HG03045 (cell line): ENCODE results near the gene ZNF223.

ENCODE experiments used
- ATAC-seq: cut with Tn5 transposase; IDR thresholded peaks from one replicate; pipeline ENCODE4 v1.9.1; 2021; ENCODE audit warnings: mild to moderate bottlenecking, moderate library complexity; ENCODE audit not compliant: unreplicated experiment

Gene ZNF223

DNA sequence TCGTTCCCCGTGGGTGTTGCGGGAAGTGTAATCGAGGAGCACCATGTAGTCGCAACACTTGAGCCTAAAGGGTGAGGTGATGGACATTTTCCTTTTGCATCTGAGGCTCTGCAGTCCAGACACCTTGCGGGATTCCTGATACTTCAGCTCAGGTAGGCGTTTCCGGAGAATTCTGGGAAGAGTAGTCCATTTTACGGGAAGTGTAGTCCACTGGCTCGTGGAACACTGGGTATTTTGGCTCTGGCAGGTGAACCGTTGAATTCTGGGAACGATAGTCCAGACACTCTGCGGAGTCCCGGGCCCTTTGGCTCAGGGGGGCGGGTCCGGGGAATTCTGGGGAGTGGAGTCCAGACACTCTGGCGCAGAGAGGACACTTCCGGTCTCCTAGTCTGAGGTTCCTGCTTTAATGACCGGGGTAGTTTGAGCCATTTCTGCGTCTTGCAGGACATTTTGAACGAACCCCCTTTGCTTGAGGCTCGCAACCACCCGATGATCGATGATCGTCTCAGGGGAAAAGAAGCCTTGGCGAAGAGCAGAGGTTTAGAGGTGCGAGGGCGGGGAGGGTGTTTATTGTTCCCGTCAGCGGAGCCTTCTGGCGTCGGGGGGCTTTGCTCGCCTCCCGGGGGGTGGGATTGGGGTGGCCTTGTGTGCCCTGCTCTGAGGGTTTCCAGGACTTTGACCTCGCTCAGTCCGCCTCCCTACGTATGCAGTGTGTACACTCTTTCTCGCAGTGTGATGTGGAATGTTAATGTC lies at the start of gene ZNF223:
Gene ZNF223 (plus strand): TSS at position 387 of the 753 bp plus-strand sequence. CDS start 3,141 bp downstream, outside the sequence.
- ATAC-seq = no peak

DNA sequence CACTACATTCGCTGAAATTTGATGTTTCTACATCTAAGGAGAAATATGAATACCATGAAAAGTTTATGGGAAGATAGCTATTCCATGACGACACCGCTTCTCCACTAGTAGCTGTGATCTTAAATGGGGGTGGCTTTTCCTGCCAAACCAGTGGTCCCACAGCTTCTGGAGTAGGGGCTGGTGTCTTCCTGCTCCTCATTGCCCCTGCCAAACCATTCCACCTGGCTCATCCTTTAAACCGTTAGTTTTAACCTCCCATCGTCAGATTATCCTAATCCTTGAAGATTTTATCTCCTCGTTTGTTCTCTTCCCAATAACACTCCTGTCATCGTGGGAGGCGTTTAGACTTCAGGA lies 49.6 kb upstream of the ZNF223 start:
- peak; percentile 7 for ATAC-seq

DNA sequence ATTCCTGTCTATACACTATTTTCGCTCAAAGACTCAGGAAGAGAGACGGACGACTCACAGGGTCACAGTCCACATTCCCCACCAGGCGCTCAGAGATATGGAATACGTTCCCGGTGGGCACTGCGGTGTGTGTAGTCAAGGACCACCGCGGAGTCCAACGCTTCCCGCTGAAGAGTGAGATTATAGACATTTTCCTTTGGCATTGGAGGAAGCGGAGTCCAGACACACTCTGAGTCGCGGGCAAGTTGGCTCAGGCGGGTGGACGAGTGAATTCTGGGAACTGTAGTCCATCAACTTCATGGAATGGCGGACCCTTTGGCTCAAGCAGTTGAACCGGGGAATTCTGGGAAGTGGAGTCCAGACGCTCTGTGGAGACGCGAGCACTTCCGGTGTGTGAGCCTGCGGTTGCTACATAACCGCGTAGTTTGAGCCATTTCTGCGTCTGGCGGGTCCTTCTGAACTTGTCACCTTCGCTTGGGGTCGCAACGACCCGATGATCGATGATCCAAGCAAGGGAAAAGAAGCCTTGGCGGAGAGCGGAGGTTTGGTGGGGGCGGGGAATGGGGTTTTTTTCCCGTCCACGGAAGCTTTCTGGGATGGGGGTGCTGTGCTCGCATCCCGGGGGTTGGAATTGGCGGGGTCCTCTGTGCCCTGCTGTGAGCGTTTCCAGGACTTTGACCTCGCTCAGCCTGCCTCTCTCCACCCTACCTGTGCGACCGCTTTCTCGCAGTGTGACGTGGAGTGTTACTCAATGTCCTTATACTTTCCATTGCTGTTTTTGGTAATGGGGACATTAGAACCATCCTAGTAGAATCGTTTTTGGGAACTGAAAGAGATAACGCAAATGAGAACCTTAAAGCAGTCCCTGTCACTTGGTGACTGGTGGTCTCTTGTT lies 49.0 kb upstream of the ZNF223 start, which contains the start of gene ZNF230:
Gene ZNF230 (plus strand): TSS at position 392 of the 895 bp plus-strand sequence. CDS start 4,122 bp downstream, outside the sequence.
- peak; percentile 86 for ATAC-seq

DNA sequence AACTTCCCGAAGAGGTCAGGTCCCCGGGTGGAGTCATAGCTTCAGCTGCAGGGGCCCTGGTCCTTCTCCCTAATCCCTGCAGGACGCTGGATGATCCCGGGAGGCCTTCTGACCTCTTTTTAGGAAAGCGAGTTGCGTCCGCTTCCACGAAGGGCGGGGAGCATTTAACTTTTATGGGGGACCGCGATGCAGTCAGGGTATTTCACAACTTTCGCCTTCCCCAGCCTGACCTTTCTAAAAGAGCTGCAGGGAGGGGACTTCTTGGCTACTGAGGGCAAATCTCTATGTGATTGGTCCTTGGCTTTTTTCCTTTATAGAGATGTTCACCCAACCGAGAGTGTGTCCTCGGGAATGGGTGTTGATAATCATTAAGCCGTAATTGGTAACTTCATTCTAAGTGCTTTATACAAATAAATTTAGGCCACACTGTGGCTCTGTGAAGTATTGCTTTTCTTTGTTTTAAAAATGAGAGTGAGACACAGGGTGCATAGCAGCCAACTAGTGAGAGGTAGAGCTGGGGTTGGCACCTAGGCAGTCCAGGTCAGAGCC lies 48.3 kb upstream of the ZNF223 start:
- peak; percentile 3 for ATAC-seq

DNA sequence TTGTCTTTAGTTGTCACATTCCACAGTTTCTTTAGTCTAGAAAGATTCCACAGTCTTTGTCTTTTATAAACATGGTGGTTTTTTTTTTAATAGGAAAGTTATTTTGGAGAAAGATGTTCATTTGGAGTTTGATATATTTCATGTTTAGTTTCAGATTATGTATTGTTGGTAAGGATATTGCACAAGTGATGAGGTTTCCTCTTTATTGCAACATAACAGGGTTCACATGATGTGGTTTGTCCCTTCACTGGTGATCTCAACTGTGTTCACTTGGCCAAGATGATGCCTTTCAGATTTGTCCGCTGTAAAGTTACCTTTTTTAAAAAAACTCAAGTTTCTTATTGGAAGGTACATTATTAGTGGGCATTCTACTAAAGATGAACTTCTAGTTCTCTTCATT lies 45.9 kb upstream of the ZNF223 start:
- ATAC-seq = no peak

DNA sequence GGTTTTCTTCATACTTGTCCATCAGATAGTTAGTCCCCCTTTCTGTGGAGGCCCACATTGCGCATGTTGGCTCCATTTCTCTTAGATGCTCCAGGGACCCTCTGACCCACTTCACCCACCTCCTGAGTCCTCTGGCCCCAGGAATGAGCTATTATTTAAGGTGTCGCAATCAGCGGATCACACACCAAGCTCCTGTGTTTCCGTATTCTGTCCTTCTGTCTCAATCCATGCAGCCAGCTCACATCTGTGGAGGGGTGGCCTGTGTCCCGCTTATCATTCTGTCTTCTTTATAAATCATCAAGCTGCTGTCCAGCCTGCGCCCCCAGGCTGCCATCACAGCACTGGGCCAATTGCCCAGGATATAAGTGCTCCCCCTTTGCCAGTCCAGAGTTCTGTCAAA lies 44.4 kb upstream of the ZNF223 start:
- no peak for ATAC-seq

DNA sequence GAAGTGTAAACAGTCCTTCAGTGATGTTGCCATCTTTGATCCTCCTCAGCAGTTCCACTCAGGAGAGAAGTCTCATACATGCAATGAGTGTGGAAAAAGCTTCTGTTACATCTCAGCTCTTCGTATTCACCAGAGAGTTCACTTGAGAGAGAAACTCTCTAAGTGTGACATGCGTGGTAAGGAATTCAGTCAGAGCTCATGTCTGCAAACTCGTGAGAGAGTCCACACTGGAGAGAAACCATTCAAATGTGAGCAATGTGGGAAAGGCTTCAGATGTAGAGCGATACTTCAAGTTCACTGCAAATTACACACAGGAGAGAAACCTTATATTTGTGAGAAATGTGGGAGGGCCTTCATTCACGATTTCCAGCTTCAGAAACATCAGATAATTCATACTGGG lies 41.4 kb upstream of the ZNF223 start:
- no peak for ATAC-seq

DNA sequence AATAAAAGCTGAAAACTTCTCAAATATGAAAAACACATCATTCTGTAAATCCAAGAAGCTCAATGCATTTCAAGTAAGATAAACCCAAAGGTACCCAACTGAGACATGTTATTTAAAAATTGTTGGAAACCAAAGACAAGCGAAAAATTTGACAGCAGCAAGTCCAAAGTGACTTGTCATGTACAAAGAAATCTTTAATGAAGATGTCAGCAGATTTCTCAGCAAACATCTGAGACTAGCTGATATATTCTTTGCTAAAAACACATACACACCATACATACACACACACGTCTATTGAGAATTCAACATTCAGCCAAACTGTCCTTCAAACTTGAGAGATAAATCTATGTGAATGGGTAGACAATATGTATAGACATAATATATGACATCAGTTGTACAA lies 32.3 kb upstream of the ZNF223 start:
- no peak for ATAC-seq

DNA sequence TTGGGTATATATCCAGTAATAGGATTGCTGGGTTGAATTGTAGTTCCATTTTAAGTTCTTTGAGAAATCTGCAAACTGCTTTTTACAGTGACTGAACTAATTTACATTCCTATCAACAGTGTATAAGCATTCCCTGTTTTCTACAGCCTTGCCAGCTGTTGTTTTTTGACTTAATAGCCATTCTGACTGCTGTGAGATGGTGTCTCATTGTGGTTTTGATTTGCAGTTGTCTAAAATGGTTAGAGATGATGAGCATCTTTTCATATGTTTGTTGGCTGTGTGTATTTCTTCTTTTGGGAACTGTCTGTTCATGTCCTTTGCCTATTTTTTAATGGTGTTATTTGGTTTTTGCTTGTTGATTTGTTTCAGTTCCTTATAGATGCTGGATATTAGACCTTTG lies 30.6 kb upstream of the ZNF223 start:
- no peak for ATAC-seq

DNA sequence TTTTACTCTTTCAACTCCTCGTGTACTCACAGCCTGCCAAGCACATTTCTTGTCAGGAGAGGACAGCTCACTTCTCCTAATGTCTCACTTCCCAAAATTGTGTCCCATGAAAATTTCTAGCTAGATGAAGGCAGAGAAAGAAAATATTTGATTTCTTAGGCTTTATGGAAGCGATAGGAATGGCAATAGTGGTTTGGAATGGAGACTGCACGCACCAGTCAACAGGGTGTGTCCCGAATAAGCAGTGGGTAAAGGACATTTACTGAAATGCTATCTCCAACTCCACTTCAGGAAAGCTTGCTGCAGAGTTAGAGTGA lies 27.0 kb upstream of the ZNF223 start:
- ATAC-seq = no peak

DNA sequence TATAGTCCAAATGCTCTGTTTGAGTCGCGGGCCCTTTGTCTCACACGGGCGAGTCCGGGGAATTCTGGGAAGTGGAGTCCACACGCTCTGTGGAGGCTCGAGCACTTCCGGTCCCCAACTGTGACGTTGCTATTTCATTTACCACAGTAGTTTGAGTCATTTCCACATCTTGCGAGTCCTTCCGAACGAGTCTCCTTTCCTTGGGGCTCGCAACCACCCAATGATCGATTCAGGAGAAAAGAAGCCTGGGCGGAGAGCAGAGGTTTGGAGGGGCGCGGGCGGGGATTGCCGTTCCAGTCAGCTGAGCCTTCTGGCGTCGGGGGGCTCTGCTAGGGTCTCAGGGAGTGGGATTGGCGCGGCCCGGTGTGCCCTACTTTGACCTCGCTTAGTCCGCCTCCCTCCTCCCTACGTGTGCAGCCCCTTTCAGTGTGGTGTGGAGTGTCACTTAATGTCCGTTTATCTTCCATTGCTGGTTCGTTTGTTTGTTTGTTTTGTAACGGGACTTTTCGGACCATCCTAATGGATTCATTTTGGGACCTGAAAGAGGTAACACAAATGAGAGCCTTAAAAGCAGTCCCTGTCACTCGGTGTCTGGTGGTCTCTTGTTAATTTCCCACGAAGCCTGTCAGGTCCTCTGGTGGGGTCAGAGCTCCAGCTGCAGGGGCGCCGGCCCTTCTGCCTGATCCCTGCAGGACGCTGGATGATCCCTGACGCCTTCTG lies 26.5 kb upstream of the ZNF223 start, which contains the start of gene ZNF222:
Gene ZNF222 (plus strand): TSS at position 163 of the 720 bp plus-strand sequence. CDS start 58 bp downstream, at position 221.
- peak; percentile 72 for ATAC-seq

DNA sequence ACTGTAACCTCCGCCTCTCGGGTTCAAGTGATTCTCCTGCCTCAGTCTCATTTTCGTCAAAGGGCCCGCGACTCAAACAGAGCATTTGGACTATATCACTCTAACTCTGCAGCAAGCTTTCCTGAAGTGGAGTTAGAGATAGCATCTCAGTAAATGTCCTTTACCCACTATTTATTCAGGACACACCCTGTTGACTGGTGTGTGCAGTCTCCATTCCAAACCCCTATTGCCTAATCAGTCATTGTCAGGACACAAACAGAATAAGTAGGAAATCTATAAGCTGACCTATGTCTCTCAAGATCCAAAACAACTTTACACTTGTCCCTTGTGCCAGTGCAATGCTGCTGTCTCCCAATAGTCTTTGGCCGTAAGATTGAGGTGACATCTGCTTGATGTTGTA lies 25.2 kb upstream of the ZNF223 start:
- ATAC-seq = no peak

DNA sequence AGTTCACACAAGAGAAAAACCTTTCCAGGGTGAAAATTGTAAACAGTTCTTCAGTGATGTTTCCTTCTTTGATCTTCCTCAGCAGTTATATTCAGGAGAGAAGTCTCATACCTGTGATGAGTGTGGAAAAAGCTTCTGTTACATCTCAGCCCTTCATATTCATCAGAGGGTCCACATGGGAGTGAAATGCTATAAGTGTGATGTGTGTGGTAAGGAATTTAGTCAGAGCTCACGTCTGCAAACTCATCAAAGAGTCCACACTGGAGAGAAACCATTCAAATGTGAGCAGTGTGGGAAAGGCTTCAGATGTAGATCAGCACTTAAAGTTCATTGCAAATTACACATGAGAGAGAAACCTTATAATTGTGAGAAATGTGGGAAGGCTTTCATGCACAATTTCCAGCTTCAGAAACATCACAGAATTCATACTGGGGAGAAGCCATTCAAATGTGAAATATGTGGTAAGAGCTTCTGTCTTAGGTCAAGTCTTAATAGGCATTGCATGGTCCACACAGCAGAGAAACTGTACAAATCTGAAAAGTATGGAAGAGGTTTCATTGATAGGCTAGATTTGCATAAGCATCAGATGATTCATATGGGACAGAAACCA lies 19.7 kb upstream of the ZNF223 start:
- no peak for ATAC-seq

DNA sequence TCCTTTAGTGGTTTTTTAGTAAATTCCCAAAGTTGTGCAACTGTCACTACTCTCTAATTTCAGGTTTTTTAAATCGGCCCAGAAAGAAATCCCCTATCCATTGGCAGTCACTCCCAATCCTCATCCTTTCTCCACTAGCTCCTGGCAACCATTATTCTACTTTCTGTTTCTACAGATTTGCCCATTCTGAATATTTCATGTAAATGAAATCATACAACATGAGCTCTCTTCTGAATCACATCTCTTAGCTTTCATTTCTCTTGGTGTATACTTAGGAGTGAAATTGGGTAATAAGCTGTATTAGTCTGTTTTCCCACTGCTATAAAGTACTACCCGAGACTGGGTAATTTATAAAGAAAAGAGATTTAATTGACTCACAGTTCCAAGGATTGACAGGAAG lies 9.7 kb upstream of the ZNF223 start:
- ATAC-seq = no peak

DNA sequence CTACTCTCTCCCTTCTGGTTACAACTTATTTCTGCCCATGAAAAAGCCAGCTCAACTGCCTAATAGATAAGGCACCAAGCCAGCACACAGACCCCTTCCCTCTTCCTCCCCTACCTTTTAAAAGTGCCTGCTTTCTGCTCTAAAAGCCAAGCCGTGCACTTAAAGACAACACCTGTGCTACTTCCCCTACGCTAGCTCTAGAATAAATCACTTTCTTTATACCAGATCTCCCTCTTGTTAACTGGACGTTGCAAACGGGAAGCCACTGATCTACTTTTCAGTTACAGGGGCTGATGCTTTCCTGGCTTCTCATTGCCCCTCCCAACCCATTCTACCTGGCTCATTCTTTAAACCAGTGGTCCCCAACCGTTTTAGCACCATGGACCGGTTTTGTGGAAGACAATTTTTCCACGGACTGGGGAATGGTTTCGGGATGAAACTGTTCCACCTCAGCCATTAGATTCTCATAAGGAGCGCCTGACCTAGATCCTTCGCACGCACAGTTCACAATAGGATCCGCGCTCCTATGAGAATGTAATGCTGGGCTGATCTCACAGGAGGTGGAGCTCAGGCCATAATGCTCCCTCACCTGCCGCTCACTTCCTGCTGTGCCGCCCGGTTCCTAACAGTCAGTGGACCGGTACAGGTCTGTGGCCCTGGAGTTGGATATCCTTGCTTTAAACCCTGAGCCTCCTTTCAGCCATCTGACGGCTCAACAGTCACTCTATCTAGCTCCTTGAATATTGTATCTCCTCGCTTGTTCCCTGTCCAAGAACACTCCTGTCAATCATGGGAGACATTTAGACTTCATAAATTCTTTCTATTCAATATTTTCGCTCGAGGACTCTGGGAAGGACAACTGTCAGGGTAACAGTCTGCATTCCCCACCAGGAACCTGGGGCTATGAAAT lies 841 bp upstream of the ZNF223 start:
- no peak for ATAC-seq

DNA sequence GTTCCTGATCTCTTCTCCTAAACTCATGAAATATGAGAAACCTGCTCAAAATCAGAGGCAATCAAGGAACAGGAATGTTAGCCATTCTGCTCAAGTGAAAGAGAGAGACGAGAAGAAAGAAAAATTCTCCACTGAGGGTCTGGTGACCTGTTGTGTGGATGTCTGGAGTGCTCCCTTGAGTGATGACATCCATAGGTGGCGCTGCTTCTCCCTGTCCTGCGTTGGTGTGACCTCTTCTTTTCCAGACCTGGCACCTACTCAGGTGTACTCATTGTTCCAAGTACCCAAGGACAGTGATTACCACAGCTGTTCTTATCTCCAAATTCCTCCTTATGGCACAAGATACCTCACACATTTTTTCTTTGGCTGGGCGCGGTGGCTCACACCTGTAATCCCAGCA lies 4.0 kb downstream of the ZNF223 start:
- ATAC-seq = no peak

DNA sequence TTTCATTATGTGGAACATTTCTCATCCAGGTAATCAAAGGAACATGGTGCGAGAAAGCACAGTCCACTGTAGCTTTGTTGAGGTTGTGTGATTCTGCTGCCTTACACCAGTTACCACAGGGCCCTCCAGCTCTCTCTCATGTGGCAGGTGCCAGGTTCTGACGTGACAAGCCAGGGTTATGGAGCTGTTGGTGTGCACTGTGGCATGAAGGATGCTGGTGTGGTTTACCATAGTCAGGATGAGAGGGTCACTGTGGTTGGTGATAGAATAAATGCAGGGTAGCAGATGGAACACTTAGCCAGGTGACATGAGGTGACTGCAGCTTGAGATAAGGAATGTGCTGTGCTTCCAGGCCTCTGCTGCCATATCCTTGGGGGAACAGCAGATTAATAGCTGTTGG lies 7.4 kb downstream of the ZNF223 start:
- no peak for ATAC-seq

DNA sequence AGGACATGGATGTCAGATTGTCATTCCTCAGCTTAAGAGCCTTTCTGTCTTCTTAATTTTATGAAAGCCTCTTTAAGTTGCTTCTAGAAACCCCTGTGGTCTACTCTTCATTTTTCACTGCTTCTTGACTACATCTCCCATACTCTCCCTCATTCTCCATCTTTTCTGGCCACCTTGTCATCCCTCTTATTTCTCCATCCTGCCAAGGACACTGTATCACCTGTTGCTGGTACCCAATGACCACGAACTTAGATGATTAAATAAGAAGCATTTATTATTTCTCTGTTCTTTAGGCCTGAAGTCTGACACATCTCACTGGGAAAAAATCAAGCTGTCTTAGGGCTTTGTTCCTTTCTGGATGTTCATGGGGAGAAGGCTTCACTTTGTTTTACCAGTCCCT lies 9.2 kb downstream of the ZNF223 start:
- ATAC-seq = no peak

DNA sequence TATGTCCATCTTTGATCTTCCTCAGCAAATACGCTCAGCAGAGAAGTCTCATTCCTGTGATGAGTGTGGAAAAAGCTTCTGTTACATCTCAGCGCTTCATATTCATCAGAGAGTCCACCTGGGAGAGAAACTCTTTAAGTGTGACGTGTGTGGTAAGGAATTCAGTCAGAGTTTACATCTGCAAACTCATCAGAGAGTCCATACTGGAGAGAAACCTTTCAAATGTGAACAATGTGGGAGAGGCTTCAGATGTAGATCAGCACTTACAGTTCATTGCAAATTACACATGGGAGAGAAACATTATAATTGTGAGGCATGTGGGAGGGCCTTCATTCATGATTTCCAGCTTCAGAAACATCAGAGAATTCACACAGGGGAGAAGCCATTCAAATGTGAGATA lies 14.5 kb downstream of the ZNF223 start:
- no peak for ATAC-seq

DNA sequence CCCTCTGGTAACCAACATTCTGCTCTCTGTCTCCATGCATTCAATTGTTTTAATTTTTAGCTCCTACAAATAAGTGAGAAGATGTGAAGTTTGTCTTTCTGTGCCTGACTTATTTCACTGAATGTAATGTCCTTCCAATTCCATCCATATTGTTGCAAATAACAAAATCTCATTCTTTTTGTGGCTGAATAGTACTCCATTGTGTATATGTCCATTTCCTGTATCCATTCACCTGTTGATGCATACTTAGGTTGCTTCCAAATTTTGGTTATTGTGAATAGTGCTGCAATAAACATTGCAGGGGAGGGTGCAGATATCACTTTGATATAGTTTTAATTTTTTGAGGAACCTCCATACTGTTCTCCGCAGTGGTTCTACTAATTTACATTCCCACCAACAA lies 17.6 kb downstream of the ZNF223 start:
- ATAC-seq = no peak
